Immature natural killer cell (primary cell): ENCODE measurements around the gene PHACTR1. TPM values are rescaled to one million over a fixed set of nuclear protein-coding genes. Genes with fewer than 3 reads are reported as not detected.

Experiments used
- DNase-seq, 3 donors: peaks; one replicate each; pipeline ENCODE4 v3.0.0; 2022; ENCODE audit warnings: mixed read lengths in 1 of 3
- H3K27ac Mint-ChIP-seq, 6 donors: one replicate each; pipeline ENCODE4 v1.8.0; 2020; ENCODE audit warnings: mixed read lengths in 6 of 6, mild to moderate bottlenecking in 5 of 6, inconsistent platforms in 4 of 6, moderate library complexity in 3 of 6
- H3K27me3 Mint-ChIP-seq, 3 donors: one replicate each; pipeline ENCODE4 v1.8.0; 2020 to 2021; ENCODE audit warnings: low read depth in 3 of 3, mild to moderate bottlenecking in 3 of 3, mixed read lengths in 3 of 3, moderate library complexity in 3 of 3, inconsistent platforms in 1 of 3
- H3K36me3 Mint-ChIP-seq, 3 donors: one replicate each; pipeline ENCODE4 v1.8.0; 2020; ENCODE audit warnings: mixed read lengths in 3 of 3, inconsistent platforms in 2 of 3, mild to moderate bottlenecking in 2 of 3
- H3K4me1 Mint-ChIP-seq, 2 donors: one replicate each; pipeline ENCODE4 v1.8.0; 2020; ENCODE audit warnings: inconsistent platforms in 2 of 2, mild to moderate bottlenecking in 2 of 2, mixed read lengths in 2 of 2, moderate library complexity in 1 of 2
- H3K4me3 Mint-ChIP-seq, 5 donors: one replicate each; pipeline ENCODE4 v1.8.0; 2020; ENCODE audit warnings: mild to moderate bottlenecking in 5 of 5, mixed read lengths in 5 of 5, inconsistent platforms in 3 of 5, moderate library complexity in 3 of 5
- H3K9me3 Mint-ChIP-seq, 6 donors: one replicate each; pipeline ENCODE4 v1.8.0; 2020; ENCODE audit warnings: mild to moderate bottlenecking in 6 of 6, mixed read lengths in 6 of 6, inconsistent platforms in 4 of 6, moderate library complexity in 3 of 6
- polyA plus RNA-seq, 3 donors: library from polyadenylated mRNA; unstranded; fragments of 300-500 nt; fragmentation: Illumina TruSeq; gene quantifications; one replicate each; pipeline ENCODE4 v1.2.3, GENCODE V29; 2021

PHACTR1 gene
- polyA plus RNA-seq, 3 donors from 2014 or later = 0.41 to 1.1 (median 0.43) TPM

DNA sequence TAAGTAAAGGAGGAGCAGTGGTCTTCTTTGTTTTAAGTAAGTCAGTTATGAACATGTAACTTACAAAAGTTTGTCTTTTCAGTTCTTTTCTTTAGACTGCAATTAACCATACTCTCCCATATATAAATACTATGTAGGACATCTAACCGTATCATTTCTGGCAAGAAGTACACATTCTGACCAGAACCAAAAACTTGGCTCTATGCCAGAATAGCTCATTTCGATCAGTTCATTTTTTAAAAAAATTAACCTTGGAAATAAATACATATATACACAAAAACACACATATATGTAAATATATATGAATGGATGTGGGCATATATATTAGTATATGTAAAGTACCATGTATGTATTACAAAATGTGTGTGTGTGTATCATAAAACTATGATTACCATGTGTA lies 145.0 kb downstream of the PHACTR1 start:
- no peak overlapping the region for H3K27ac Mint-ChIP-seq
- H3K4me1 Mint-ChIP-seq = no peaks in the 10 kb centered on the region
- no peaks in the 10 kb centered on the region for H3K9me3 Mint-ChIP-seq
- H3K27me3 Mint-ChIP-seq = peaks cover 0 to 4% (median 0%) of the 10 kb centered on the region in 3 donors
- no peak for DNase-seq
- no peaks in the 10 kb centered on the region for H3K36me3 Mint-ChIP-seq
- no peak overlapping the region for H3K4me3 Mint-ChIP-seq

DNA sequence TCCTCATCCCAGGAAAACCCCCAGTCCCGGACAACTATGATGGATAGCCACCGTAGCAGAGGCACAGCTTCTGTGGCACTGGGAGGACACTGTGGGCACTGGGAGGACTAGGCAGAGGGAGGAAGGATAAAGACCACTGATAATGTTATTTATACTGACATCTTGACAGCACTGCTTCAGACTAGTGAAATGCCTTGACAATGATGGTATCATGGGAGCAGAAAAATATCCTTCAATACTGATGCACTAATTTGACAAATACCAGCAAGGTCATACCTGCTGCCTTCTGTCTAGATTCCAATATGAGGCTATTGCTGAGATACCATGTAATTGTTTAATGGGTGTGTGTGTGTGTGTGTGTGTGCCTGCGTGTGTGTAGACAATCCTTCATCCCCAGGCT lies 148.6 kb downstream of the PHACTR1 start:
- no peaks in the 10 kb centered on the region for H3K36me3 Mint-ChIP-seq
- no peaks in the 10 kb centered on the region for H3K4me1 Mint-ChIP-seq
- peaks cover 0 to 3% (median 0%) of the 10 kb centered on the region in 3 donors for H3K27me3 Mint-ChIP-seq
- no peaks in the 10 kb centered on the region for H3K9me3 Mint-ChIP-seq
- DNase-seq = no peak
- no peak overlapping the region for H3K4me3 Mint-ChIP-seq
- H3K27ac Mint-ChIP-seq = no peak overlapping the region

DNA sequence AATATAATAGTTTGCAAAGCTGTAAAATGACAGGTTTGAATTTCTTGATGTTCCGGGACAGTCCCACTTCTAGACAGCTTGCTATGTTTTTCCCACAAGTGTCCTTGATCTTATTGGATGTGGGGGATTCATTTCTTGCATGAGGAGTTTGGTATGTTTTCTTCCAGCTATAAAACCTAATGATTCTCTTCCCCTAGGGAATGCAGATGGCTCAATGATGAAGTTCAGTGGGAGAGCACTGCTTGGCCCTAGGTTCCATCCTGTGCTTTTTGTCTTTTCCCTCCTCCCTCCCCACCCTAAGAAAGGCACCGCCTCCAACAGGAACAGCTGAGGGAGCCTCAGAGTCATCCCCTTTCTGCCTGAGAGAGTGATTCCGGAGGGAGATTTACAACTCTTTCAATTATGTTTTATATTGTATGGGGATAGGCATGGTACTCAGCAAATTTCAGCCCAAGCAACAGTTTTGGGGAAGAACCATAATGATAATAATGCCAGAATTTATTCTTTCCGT lies 149.2 kb downstream of the PHACTR1 start:
- H3K36me3 Mint-ChIP-seq = no peaks in the 10 kb centered on the region
- DNase-seq = no peak
- no peak overlapping the region for H3K4me3 Mint-ChIP-seq
- no peaks in the 10 kb centered on the region for H3K9me3 Mint-ChIP-seq
- H3K4me1 Mint-ChIP-seq = no peaks in the 10 kb centered on the region
- no peak overlapping the region for H3K27ac Mint-ChIP-seq
- H3K27me3 Mint-ChIP-seq = peaks cover 0 to 2% (median 0%) of the 10 kb centered on the region in 3 donors

DNA sequence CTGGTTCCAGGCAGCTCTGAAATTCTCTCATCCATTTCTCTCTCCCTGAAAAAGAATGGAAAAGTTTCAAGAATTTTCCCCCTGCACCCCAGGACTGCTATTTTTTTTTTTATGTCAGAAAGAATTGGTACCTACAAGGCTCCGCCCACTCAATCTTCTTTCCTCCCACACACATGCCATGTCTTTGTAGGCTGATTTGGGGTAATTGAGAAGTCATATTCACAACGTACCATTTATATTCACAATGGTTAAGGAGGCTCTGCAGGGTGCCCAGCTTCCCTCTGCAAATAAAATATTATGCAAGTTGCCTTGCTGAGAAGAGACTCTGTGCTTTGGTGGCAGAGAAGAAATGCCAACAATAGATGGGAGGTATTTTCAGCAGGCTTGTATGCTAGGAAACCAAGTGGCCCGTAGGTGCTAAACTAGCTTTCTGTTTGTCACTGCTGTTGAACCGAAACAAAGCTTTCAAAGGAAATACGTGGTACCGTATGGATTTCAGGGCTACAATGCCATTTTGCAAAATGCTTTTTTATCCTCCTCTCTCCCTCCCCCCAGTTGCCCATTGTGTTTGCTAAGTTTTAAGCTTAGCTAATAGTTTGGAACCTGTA lies 150.0 kb downstream of the PHACTR1 start:
- Mint-ChIP-seq H3K36me3 (no peaks in the 10 kb centered on the region), H3K27ac (no peak overlapping the region), H3K9me3 (no peaks in the 10 kb centered on the region), H3K27me3 (peaks cover 0 to 2% (median 0%) of the 10 kb centered on the region in 3 donors), H3K4me1 (no peaks in the 10 kb centered on the region), H3K4me3 (no peak overlapping the region)
- no peak for DNase-seq

DNA sequence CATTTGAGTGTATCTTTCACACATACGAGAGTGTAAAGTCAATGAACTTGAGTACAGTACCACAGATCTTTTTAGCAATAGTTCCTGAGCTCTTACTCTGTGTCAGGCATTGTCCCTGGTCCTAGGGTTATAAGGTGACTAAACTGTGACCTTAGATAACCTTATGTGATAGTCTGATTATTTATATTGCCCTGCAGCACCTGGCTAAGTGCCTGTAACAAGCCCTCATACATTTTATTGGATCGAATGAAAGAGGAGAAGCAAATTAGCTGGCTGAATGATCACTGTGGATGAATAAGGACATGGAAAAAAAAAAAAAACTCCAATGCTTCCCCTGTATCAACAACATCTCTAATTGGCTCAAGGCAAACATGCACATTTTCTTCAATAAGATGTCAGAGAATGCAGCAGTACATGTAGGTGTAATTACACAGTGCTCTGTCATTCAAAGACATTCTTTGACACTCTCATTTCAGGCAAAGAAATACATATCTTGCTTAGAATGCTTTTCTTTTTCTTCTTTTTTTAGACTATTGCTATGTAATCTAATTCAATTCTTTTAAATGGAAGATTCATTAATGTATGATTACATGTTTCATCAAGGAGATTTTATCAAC lies 153.4 kb downstream of the PHACTR1 start:
- Mint-ChIP-seq H3K27ac (no peak overlapping the region), H3K4me3 (no peak overlapping the region), H3K4me1 (no peaks in the 10 kb centered on the region), H3K27me3 (peaks cover 0 to 9% (median 0%) of the 10 kb centered on the region in 3 donors), H3K36me3 (no peaks in the 10 kb centered on the region), H3K9me3 (no peaks in the 10 kb centered on the region)
- no peak for DNase-seq

DNA sequence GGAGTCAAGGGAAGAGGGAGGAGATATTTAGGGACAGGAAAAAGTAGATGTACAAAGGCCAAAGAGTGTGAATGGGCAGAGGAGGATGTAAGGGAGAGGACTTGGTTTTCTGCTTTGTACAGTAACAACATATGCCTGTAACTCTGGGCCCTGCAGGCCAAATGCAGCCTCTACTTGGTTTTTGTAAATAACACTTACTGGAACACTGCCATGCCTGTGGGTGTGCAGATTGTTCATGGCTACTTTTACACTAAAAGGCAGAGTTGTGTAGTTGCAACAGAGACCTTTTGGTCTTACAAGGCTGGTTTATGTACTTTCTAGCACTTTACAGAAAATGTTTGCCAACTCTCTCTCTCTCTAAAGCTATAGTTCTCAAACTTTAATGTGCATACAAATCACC lies 157.1 kb downstream of the PHACTR1 start:
- Mint-ChIP-seq H3K27me3 (peaks cover 0 to 9% (median 2%) of the 10 kb centered on the region in 3 donors), H3K36me3 (no peaks in the 10 kb centered on the region), H3K4me1 (no peaks in the 10 kb centered on the region), H3K9me3 (no peaks in the 10 kb centered on the region), H3K27ac (no peak overlapping the region), H3K4me3 (no peak overlapping the region)
- no peak for DNase-seq

DNA sequence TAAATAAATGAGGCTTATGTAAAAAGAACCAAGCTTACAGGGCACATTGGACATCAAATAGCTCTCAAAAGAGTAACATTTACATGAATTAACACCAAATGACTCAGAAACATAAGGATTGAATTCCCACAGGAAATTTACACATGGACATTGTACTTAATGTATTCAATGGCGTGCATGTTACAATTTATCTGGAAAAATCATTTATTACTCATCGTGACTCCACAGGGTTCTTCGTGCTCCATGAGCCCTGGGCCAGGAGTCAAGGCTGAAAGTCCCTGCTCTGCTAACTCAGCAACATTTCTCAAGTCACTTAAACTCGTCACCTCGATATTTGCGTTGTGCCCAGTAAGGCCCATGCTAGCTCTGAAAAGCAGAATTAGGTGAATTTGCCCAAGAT lies 158.5 kb downstream of the PHACTR1 start:
- Mint-ChIP-seq H3K36me3 (no peaks in the 10 kb centered on the region), H3K4me3 (no peak overlapping the region), H3K4me1 (no peaks in the 10 kb centered on the region), H3K27ac (no peak overlapping the region), H3K27me3 (peaks cover 0 to 9% (median 2%) of the 10 kb centered on the region in 3 donors), H3K9me3 (no peaks in the 10 kb centered on the region)
- no peak for DNase-seq

DNA sequence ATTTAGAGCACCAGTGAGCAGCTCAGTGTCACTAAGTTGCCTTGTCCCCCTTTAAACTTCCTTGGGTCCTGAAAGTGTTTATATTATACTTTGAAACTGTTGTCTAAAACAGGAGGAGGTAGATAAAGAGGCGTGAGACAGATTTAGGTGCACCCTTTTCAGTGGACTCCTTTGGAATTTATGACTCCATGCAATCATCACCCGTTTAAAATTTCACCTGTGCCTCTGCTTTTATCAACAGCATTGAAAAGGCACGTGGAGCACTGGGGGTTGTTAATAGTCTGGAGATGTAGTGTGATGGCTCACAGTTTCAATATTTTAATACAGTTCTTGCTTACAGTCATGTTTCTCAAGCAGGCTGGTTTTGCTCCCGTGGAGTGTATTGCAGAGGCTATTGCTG lies 162.2 kb downstream of the PHACTR1 start:
- DNase-seq = no peak
- Mint-ChIP-seq H3K4me3 (no peak overlapping the region), H3K4me1 (no peaks in the 10 kb centered on the region), H3K27me3 (peaks cover 0 to 2% (median 0%) of the 10 kb centered on the region in 3 donors), H3K36me3 (no peaks in the 10 kb centered on the region), H3K9me3 (no peaks in the 10 kb centered on the region), H3K27ac (no peak overlapping the region)

DNA sequence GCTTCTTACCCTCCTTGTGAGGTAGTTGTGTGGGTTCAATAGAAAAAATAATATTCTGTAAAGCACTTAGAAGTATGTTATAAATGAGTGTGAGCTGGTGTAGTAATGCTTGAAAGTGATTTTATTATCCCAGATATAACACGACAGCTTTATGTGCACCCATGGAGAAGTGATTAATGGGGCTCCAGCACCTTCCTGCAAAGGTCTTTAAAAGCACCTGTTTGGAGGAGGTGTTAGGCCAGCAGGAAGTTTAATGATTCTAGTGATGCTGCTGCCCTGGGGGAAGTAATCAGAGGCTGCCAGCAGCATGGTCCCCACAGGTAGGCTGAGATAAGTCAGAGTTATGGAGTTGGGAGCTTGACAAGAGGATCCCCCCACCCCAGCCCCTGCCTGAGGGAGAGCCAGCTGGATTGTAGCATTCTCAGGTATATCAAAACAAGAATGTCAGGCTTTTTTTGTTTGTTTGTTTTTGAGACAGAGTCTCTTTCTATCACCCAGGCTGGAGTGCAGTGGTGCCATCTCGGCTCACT lies 166.3 kb downstream of the PHACTR1 start:
- no peaks in the 10 kb centered on the region for H3K4me1 Mint-ChIP-seq
- no peak overlapping the region for H3K4me3 Mint-ChIP-seq
- no peak overlapping the region for H3K27ac Mint-ChIP-seq

DNA sequence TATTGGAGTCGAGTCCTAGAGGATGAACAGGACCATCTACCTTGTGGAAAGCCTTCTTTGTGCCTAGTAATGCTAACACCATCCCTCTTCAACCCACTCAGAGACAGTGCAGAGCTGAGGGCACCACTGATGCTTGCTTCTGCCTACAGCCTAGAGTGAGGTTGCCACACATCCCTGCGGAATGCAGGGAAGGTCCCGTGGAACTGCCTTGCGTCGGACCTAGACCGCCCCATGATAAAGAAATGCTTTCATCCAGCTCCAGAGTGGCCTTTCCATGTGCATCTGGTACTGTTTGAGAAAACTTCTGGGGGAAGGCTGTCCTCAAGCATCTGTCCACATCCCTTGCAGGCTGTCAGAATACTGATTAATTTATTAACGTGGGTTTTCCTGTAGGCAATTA lies 168.4 kb downstream of the PHACTR1 start:
- no peak overlapping the region for H3K27ac Mint-ChIP-seq
- H3K4me3 Mint-ChIP-seq = no peak overlapping the region
- no peaks in the 10 kb centered on the region for H3K4me1 Mint-ChIP-seq
- H3K27me3 Mint-ChIP-seq = peaks cover 1 to 8% (median 2%) of the 10 kb centered on the region in 3 donors
- no peaks in the 10 kb centered on the region for H3K36me3 Mint-ChIP-seq
- DNase-seq = no peak
- H3K9me3 Mint-ChIP-seq = no peaks in the 10 kb centered on the region

More for the DNA sequence above, 166.3 kb downstream of the PHACTR1 start:
- H3K27me3 Mint-ChIP-seq = peaks cover 0 to 2% (median 2%) of the 10 kb centered on the region in 3 donors
- H3K9me3 Mint-ChIP-seq = no peaks in the 10 kb centered on the region
- no peaks in the 10 kb centered on the region for H3K36me3 Mint-ChIP-seq
- DNase-seq = no peak

DNA sequence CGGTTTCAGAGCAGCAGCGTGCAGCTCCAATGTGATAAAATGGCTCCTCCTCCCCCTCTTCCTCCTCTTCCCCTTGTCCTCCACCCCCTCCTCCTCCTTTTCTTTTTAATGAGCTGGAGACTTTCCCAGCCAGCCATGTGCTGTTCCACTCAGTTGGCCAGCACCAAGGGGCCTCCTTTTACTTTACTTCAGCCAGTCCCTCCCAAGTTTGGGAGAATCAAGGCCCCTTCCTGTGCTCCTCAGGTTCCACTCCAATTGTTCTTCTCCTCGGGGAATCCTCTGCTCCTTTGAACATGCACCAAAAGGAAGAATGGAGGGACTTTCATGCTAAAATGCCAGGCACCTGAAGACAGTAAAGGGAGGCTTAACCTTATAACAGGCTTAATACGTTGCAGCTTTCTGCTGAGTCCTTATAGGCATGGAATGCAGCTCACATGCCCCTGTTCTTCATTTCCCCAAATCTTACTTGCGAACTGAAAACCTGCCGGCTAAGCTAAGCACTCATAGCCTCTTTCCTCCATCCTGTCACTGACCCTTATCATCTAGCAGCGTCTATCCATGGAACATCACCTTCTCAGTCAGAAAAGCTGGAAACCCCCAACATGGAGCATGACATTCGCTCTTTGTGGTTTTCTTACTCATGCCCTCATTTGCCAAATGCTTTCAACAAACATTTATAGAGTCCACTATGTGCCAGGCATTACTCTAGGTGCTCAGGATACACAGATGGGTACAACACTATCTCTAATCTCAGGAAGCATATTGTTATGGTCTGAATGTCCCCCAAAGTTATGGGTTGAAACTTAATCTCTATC lies 170.6 kb downstream of the PHACTR1 start:
- Mint-ChIP-seq H3K4me3 (no peak overlapping the region), H3K27ac (no peak overlapping the region), H3K27me3 (peaks cover 1 to 8% (median 2%) of the 10 kb centered on the region in 3 donors), H3K9me3 (peaks cover 0 to 2% (median 0%) of the 10 kb centered on the region in 6 donors), H3K4me1 (no peaks in the 10 kb centered on the region), H3K36me3 (no peaks in the 10 kb centered on the region)
- no peak for DNase-seq

DNA sequence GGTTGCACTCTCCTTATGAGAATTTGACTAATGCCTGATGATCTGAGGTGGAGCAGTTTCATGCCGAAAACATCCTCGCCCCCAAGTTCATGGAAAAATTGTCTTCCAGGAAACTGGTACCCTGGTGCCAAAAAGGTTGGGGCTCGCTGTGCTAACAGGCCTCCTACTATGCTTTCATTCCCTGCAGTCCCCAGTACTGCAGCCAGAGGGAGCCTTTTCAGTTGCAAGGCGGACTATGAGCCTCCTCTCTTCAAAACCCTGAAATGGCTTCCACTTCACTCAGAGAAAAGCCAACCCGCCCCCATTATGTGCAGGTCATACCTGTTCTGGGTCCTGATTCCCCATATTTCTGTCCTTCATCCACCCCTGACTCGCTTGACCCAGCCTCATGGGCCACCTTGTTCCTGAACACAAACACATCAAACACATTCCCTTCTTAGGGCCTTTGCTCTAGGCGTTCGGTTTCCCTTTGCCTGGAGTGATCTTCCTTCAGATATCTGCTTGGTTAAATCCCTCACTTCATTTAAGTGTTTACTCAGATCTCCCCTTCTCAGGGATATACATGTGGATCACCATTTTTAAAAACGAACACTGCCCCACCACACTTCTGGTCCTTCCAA lies 173.7 kb downstream of the PHACTR1 start:
- DNase-seq = no peak
- no peak overlapping the region for H3K4me3 Mint-ChIP-seq
- no peaks in the 10 kb centered on the region for H3K4me1 Mint-ChIP-seq
- peaks cover 0 to 2% (median 0%) of the 10 kb centered on the region in 6 donors for H3K9me3 Mint-ChIP-seq
- H3K36me3 Mint-ChIP-seq = no peaks in the 10 kb centered on the region
- no peak overlapping the region for H3K27ac Mint-ChIP-seq
- peaks cover 2 to 8% (median 5%) of the 10 kb centered on the region in 3 donors for H3K27me3 Mint-ChIP-seq

DNA sequence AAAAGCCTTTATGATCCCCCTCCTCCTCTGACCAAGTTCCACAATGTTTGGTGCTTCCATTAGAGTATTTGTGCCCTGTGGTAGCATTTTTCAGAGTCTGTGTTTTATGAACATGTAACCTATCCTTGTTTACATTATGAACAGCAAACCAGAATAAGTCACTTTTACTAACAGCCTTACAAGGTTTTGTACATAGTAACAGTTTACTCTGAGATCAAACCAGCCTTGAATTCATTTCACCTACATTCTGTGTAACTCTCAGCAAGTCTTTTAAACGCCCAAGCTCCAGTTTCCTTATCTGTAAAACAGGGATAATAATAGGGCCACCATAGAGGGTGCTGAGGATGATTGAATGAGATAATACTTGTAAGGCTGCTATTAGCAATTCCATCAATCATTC lies 175.0 kb downstream of the PHACTR1 start:
- peaks cover 2 to 8% (median 5%) of the 10 kb centered on the region in 3 donors for H3K27me3 Mint-ChIP-seq
- H3K9me3 Mint-ChIP-seq = peaks cover 0 to 2% (median 0%) of the 10 kb centered on the region in 6 donors
- H3K27ac Mint-ChIP-seq = no peak overlapping the region
- no peaks in the 10 kb centered on the region for H3K36me3 Mint-ChIP-seq
- DNase-seq = no peak
- no peak overlapping the region for H3K4me3 Mint-ChIP-seq
- no peaks in the 10 kb centered on the region for H3K4me1 Mint-ChIP-seq
